Stimulated activated CD4-positive, alpha-beta T cell treated with anti-CD3 and anti-CD28 coated beads, Interleukin-2, amount 100 ng/mL, for 24 hours (primary cell): ENCODE data around the gene INPP4A.

Experiments
- DNase-seq, 2 donors: peaks; one replicate each; pipeline ENCODE4 v3.0.0-alpha.2; 2020

INPP4A gene

DNA sequence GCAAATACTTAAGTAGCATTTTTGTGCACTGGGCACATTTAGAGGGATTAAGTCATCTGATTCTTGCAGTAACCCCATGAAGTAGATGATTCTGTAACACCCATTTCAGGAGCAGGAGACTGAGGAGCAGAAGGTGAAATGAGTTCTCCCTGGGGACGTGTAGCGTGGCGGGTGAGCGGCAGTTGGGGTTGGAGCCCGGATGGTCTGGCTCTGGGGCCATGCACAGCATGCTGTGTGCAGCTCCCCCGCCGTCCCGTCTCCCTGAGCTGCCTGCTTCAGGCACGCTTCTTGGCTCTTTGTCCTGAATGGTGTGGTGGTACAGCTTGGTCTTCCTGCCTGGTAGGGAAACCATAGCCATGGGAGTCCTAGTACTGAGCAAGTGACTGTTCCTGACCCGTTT is 32.4 kb downstream of the INPP4A start:
- no peak for DNase-seq

DNA sequence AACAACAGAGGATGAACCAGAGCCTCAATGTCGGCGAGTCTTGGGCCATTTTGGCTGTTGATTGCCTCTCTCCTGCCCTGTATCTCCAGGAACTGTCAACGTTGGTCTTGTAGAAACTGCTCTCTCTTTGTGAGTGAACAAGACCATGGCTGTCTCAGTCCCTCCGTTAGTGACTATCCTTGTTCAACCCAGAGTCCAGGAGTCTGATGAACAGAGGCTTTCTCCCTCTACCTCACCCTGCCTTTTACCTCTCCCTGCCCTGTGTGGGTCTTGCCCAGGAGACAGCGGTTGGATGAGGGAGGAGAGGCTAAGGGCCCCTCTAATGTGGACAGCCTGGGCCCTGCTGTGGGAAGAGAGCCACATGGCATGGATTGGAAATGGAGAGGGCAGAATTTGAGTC is 32.8 kb downstream of the INPP4A start:
- DNase-seq, result no peak

GRCh38 chr2:98478088-98478551 is 33.5 kb downstream of the INPP4A start:
- no peak for DNase-seq

GRCh38 chr2:98478907-98479306 is 34.2 kb downstream of the INPP4A start:
- DNase-seq, result no peak

GRCh38 chr2:98479371-98479770 is 34.7 kb downstream of the INPP4A start:
- DNase-seq, result no peak

DNA sequence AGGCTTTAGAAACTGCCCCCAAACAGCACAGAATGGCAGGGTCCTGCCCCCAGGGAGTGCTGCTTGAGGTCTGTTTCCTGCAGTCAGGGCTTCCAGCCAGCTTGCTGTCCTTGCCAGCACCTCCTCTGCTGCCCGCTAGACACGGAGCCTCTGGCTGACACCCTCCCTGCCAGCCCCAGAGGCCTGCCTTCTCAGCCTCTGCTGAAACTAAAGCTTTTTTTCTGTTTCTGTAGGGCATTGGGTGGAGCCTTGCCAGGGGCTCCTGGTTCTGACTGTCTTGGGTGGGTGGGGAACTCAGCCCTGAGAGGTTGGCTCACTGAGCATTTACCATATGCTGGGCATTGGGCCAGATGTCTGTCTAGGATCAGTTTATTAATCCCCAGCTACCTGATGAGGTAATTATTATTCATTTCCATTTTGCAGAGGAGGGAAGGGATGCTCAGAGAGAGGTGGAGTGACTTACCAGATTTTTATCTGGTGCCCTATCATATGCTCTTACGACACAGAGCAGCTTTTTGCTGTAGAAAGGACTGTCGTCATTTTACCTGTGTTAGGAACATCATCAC is 35.4 kb downstream of the INPP4A start:
- DNase-seq, result peak; percentile 56 to 61

- no peak for DNase-seq
Observed at GRCh38 chr2:98480598-98480997, 35.9 kb downstream of the INPP4A start.

- no peak for DNase-seq
Observed at GRCh38 chr2:98482362-98482761, 37.7 kb downstream of the INPP4A start.

DNA sequence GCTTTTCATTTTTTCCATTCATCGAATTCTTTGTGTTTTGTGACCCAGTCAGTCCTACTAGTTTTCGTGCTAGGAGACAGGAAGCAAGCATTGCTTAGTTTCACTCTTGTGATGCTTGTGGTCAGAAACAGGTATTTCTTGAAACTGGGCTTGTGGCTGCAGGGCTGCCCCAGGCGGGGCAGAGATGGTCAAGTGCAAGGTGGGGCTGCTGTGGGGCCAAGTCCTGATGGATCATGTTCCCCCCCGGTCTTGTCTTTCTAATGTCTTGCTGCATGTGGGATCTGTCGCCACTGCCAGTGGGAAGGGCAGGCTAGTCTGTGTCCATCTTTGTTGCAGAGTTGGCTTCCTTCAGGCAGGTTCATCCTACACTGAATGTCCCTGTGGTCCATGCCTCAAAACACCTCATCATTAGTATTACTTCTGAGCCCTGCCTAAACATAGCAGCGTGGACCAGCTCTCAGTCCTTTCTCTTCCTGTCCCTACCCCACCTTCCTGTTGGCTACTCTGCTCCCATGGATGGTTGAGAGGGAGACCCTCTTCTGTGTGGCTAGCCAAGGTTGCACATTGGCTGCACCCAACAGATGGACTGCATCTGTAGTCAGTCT is 38.7 kb downstream of the INPP4A start:
- no peak for DNase-seq

GRCh38 chr2:98484121-98484557 is 39.5 kb downstream of the INPP4A start:
- no peak for DNase-seq

DNA sequence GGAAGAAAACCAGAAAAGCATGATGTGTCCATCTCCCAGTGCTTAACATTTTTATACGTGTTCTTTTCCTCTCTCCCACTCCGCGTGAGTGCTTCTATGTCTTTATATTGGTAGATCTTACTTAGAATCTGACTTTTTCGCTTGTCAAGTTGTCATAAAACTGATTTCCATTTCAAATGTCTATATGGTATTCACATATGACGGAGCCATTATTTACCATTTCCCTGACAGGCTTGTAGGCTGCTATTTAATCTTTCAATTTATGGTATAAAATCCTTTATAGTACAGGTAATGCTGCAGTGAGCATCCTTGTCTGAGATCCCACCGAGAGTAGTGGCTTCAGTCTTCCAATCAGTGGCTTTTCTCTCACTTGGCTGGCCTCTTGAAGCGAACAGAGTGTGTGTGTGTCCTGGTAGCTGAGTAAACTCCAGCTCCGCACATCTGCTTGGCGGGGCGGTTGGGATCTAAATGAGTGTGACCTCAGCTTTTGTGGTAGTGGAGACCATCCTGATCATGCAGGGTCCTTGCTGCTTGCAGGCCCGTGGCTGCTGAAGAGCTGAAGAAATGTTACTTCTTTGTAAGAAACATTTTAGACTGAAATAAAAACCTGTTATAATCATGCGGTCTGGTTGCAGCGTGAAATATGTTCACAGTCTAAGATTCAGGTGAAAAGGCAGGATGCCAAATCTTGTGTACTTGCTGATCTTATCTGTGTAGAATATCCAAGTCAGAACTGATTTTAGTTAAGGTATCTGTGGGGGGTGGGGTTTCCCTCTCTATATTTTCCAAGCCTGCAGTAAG is 40.2 kb downstream of the INPP4A start:
- no peak for DNase-seq

DNA sequence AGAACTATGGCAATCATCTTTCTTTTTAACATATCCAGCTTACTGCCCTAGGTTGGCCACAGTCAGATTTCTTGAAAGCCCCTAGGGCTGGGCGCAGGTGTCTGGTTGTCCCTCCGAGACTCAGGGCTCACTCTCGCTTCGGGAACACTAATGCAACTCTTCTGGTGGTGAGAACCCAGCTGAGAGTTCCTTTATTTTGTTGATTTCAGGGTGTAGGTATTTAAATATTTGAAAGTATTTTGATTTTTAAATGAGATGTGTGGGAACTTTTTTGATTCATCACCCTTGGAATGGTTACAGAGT is 40.7 kb downstream of the INPP4A start:
- no peak for DNase-seq

DNA sequence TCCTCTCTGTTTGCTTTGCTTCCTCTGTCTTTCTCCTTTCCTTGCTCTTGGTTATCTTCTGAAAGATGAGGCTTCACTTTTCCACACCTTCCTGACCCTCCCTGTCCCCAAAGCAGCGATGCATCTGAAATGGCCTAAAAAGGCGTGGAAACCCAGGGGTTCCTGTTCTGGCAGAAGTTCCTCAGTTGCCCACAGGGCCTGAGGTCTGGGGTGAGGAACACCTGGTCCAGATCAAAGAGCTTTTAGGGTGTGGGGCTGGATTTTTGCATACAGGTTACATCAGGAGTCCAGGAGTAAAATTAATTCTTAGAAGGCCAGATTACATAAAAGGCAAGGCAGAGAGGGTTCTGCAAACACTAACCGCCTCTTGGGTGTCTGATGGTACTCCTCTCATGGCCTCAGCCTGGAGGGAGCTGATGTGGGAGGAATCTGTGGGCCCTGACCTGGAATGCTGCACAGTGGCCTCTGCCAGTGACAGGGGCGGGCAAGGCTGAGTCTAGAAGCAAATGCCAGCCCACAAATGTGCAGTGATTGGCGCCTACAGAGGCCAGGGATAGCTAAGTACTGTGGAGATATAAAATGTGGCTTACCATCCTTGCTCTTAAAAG is 41.8 kb downstream of the INPP4A start:
- DNase-seq, result no peak

GRCh38 chr2:98487101-98487805 is 42.6 kb downstream of the INPP4A start:
- DNase-seq, result no peak

DNA sequence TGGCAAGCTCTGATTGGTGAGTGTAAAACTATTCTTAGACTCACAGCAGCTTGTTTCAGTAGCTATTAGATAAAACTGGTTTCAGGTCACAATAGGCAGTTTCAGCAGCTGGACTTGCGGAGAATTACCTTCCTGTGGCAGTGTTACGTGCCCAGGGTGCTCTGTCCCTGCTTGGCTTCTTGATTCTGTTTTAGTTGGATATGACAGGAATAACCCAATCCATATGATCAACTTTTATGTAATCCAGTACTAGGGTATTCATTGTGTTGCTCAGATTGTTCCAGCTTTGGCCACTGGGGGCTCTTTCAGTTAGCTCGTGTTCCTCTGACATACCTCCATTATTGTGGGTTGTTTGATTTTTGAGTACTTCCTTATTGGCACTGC is 43.1 kb downstream of the INPP4A start:
- peak; percentile 53 to 56 for DNase-seq

GRCh38 chr2:98488252-98488651 is 43.6 kb downstream of the INPP4A start:
- DNase-seq, result no peak

DNA sequence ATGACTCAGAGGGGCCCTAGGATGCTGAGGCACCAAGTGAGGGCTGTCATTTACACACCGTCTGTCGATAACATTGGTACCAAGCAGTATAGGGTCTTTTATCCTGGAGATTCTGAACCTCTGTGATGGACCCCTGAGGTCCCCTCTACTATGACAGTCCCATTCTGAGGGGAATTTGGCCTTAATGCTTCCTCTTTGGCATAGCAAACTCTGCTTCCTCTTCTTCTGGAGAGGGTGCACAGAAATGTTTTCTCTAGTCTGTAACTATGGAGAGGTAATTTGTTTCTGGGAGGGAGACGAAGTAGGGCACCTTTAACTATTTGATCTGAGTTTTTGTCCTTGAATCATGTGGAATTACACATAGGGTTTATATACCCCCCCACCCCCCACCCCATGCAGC is 44.8 kb downstream of the INPP4A start:
- DNase-seq, result no peak

DNA sequence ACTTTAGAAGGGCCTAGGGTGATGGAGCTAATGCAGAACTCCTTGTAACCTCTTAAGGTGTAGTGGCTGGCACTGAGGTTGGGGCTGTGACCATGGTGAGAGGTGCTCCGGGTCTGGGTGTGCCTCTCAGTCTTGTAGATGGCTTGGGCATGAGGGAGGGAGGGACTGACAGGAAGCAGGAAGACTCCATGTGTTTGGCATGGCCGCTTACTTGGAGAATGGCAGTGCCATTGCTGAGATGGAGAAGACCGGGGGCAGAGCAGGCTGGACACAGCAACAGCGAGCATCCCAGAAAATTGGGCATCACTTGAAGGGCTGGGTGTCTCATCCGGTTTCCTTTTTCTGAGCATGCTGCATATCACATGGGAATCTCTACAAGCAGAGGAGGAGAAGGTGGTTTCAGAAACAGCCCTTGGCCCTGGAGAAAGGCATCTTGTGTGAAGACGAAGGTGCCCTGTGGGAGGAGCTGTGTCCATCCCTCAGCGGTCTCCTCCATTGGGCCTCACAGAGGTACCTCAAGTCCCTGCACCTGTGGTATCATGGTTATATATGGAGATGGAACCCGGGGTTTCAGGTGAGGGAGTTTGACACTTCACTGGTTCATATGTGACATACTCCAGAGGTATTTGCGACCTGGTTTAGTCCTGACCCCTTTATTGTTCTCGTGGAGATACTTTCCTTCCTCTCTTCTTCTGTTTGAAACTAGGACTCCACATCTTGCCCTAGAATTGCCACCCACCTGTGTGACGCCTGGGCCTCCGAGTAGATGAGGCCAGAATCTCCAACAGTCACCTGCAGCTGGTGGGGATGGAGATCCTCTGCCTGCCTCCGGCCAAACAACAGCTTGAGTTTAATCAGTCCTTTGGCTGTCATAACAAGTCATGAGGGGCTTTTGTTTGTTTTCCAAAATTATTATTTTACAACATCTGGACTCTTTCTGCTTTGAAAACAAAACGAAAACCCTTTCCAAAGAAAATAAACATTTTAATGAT is 45.6 kb downstream of the INPP4A start:
- DNase-seq, result no peak

- DNase-seq, result no peak
Observed at GRCh38 chr2:98492441-98492840, 47.8 kb downstream of the INPP4A start.

DNA sequence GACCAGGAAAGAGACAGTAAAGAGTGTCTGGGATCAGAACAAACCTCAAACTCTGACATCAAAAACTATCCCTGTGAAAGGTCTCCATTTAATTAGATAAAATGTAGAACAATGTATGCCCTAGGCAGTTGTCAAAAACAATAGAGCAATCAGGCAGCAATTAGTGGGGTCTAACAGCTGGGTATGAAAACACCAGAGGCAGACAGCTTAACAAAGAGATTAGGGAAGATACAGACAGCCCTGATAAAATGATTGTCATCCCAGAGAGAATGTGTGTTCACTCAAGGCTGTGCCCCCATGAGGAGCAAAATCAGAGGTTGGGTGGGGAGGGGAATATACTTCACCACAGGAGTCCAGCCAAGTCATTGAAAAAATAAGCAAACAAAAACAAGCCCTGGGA is 50.0 kb downstream of the INPP4A start:
- no peak for DNase-seq

DNA sequence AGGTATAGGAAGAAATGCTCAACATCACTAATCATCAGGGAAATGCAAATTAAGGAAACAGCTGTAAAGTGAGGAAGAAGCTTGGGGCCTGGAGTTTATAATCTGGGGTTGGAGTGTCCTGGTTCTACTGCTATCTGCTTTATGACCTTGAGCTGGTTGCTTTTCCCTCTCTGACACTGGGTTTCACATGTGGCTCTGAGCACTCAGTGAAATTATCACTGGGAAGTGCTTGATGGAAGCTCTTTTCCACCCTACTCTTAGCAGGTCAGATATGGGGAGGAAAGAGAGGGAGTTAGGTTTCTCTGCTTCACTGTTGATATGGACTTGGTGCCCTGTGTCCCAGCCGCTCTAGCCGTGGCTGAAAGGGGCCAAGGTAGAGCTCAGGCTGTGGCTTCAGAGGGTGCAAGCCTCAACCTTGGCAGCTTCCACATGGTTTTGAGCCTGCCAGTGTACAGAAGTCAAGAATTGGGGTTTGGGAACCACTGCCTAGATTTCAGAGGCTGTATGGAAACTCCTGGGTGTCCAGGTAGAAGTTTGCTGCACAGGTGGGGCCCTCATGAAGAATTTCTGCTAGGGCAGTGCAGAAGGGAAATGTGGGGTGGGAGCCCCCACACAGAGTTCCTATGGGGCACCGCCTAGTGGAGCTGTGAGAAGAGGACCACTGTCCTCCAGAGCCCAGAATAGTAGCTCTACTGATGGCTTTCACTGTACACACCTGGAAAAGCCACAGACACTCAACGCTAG is 52.3 kb downstream of the INPP4A start:
- no peak for DNase-seq
